Panc1 (cell line): ENCODE results near the gene NSD1.

Experiments
- CTCF ChIP-seq: fragments of 450-650 bp; IDR thresholded peaks from 2 replicates; pipeline ENCODE4 v1.5.1; 2017; ENCODE audit warnings: mild to moderate bottlenecking
- POLR2AphosphoS5 ChIP-seq: IDR thresholded peaks from 2 replicates; pipeline ENCODE4 v1.6.1; 2012; ENCODE audit warnings: mild to moderate bottlenecking, low read depth, low read length, moderate library complexity
- SIN3A ChIP-seq: IDR thresholded peaks from 2 replicates; pipeline ENCODE4 v1.6.1; 2012; ENCODE audit warnings: low read depth, mild to moderate bottlenecking, low read length, moderate library complexity, borderline replicate concordance; ENCODE audit not compliant: insufficient read depth
- TCF7L2 ChIP-seq: IDR thresholded peaks from 2 replicates; pipeline ENCODE4 v1.6.1; 2011; ENCODE audit warnings: mild to moderate bottlenecking, low read depth, low read length, inconsistent platforms

DNA sequence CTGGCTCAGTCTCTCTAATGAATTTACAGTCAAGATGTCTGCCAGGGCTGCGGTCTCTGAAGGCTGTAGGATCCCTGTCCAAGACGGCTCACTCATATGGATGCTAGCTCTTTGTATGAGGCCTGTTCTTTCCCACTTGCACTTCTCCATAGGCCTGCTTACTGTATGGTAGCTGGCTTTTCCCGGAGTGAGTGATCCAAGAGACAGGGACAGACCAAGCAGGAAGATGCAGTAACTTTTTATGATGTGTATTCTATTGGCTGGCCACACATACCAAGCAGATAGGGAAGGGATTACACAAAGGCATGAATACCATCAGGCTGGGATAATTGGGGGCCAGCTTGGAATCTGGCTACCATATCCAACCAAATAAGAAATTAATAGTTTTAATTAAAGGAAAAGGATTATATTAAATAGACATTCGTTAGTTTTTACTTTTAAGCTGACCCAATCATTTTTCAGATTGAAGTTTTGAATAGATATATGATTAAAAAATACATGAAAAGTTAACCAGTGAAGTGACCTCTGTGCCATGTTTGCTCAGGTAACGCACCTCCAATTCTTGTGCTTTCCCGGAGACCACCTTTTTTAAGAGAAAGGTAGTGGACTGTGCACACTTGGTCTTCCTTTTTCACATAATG is 20.6 kb downstream of the NSD1 start:
- no peak for TF ChIP-seq CTCF
- TF ChIP-seq SIN3A = no peak
- TF ChIP-seq POLR2AphosphoS5 = no peak
- no peak for TF ChIP-seq TCF7L2
